ENCODE data around the gene MYL3. TPM values are rescaled to one million over a fixed set of nuclear protein-coding genes. Genes with fewer than 3 reads are reported as not detected.

Gene MYL3
- total RNA-seq, 3 donors from 2014 or later, result 5.9 to 8.5 (median 6.2) TPM

DNA sequence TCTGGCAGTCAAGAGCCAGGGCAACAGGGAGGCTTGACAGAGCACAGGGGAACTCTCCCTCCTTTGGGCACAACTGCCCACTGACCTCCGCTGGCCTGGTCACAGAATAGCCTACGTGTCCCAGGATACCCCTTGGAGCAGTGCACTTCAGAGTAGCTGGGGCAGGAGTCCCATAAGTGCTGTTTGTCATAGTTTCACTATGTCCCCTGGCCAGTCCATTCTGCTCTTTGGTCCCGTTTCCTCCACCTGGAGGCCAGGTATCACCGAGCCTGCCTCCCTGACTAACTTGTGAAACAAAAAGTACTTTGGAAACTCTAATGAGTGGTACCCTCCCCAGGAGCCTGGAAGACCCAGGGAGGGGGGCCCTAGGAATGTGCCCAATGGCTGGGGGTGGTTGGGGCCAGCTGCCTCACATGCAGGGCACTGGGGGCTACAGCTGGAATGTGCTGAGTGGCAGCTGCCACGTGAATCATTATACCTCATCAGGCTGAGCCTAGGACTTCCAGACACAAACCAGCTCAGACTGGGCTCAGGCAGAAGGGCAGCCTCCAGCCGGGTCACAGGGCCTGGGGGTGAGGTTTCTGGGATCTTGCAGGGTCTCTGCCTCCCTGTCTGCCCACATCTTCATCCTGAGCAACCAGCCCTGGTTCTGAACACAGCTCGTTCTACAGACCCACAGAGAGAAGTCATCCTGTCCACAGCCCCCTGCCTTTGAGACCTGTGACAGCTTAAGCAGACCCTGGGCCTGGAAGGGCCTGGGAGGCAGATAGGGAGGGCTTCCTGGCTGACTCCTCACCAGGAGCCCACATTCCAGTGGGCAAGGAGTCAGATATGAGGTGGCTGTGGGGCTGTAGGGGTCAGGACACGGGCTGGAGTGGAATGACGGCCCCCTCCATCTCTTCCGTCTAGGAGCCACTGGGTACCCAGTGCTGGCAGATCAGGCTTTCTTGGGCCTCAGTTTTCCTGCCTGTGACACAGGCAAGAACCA, 13.4 kb upstream of the MYL3 start:
- Histone ChIP-seq H3K4me3 (no peak overlapping the region), H3K4me1 (no peaks in the 10 kb centered on the region), H3K36me3 (no peaks in the 10 kb centered on the region), H3K27ac (no peak overlapping the region), H3K27me3 (peaks cover 0 to 3% of the 10 kb centered on the region in 2 donors), H3K9me3 (no peaks in the 10 kb centered on the region)
- intact Hi-C loops (cut with DNase I; ENCODE audit: low total_unique reads), result loop anchor here (10.0 kb wide), 1 partner anchor 792 kb away; no protein-coding TSS in a partner anchor
- TF ChIP-seq POLR2AphosphoS5 (IDR thresholded peaks at IDR 0.05) (no peak), POLR2A (IDR thresholded peaks at IDR 0.05) (no peak)
- no peak for DNase-seq (ENCODE audit: low spot score in 2 of 2)

DNA sequence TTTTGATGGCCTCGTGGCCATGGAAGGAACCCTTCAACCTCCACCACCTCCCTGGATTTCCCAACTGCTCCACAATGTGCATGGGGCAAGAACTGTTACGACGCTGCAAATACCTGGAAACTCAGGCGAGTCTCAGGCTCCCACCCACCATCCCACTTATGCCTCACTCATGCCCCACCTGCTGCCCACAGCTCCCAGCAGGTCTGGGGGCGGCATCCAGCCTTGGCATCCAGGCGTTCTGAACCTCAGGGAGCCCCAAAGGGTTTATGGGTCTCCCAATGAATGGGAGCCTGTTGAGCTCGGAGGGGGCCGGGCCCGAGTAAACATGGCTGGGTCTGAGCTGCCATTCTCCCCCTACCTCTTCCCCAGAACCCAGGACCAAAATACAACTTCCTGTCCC, 12.3 kb upstream of the MYL3 start:
- Histone ChIP-seq H3K27me3 (no peaks in the 10 kb centered on the region), H3K27ac (no peak overlapping the region), H3K4me3 (no peak overlapping the region), H3K36me3 (no peaks in the 10 kb centered on the region), H3K9me3 (no peaks in the 10 kb centered on the region), H3K4me1 (no peaks in the 10 kb centered on the region)
- DNase-seq (ENCODE audit: low spot score in 2 of 2), result no peak
- TF ChIP-seq, protein P1, sequence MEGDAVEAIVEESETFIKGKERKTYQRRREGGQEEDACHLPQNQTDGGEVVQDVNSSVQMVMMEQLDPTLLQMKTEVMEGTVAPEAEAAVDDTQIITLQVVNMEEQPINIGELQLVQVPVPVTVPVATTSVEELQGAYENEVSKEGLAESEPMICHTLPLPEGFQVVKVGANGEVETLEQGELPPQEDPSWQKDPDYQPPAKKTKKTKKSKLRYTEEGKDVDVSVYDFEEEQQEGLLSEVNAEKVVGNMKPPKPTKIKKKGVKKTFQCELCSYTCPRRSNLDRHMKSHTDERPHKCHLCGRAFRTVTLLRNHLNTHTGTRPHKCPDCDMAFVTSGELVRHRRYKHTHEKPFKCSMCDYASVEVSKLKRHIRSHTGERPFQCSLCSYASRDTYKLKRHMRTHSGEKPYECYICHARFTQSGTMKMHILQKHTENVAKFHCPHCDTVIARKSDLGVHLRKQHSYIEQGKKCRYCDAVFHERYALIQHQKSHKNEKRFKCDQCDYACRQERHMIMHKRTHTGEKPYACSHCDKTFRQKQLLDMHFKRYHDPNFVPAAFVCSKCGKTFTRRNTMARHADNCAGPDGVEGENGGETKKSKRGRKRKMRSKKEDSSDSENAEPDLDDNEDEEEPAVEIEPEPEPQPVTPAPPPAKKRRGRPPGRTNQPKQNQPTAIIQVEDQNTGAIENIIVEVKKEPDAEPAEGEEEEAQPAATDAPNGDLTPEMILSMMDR (IDR thresholded peaks at IDR 0.05), result no peak
- TF ChIP-seq POLR2A (IDR thresholded peaks at IDR 0.05), result no peak
- no peak for TF ChIP-seq POLR2AphosphoS5 (IDR thresholded peaks at IDR 0.05)
- intact Hi-C loops (cut with DNase I; ENCODE audit: low total_unique reads), result loop anchor here (10.0 kb wide), 1 partner anchor 791 kb away; no protein-coding TSS in a partner anchor

DNA sequence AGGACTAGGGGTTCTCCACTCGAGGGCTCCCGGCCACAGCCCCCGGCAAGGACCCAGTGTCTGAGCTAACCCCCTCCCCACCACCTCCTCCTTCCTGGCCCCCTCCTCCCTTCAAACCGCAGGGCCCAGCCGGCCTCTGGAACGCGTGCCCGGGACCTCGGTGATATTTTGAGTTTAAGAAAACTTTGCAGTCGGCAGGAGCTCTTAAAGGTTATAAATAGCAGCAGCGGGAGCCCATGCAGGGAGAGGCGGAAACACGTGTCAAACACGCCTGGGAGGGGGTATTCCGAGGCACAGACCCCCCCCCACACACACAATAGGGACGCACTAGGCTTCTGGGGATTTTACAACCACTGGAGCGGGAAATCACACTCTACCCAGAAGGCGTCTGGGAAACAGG, 11.2 kb upstream of the MYL3 start:
- Histone ChIP-seq H3K4me3 (no peak overlapping the region), H3K36me3 (no peaks in the 10 kb centered on the region), H3K27ac (peak overlapping the region in 1 of 2 donors; percentile 48), H3K27me3 (no peaks in the 10 kb centered on the region), H3K4me1 (no peaks in the 10 kb centered on the region), H3K9me3 (no peaks in the 10 kb centered on the region)
- intact Hi-C loops (cut with DNase I; ENCODE audit: low total_unique reads), result loop anchor here (10.0 kb wide), 1 partner anchor 790 kb away; no protein-coding TSS in a partner anchor
- no peak for DNase-seq (ENCODE audit: low spot score in 2 of 2)
- no peak for TF ChIP-seq POLR2AphosphoS5 (IDR thresholded peaks at IDR 0.05)
- no peak for TF ChIP-seq POLR2A (IDR thresholded peaks at IDR 0.05)
- TF ChIP-seq, protein P1 (IDR thresholded peaks at IDR 0.05), result no peak

DNA sequence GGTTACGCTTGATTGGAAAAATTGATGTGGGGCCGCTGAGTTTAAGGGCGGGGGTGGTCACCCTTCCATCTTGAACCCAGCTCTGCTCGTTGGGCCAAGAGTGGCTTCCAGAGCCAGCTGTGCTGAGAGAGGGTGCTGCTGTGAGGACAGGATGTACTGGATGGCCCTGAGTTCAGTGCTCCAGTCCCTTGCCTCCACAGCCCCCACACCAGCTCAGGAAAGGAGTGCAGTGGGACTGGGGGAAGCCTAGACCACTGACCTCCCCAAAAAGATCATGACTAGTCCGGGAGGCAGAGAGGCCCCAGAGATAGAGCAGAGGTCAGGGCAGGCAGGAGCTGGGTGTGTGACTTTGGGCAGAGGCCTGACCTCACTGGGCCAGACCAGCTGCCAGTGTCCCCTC, 10.3 kb upstream of the MYL3 start:
- Histone ChIP-seq H3K27ac (no peak overlapping the region), H3K36me3 (no peaks in the 10 kb centered on the region), H3K4me1 (peaks cover under 1 to 2% of the 10 kb centered on the region in 2 donors), H3K9me3 (no peaks in the 10 kb centered on the region), H3K27me3 (no peaks in the 10 kb centered on the region), H3K4me3 (no peak overlapping the region)
- intact Hi-C loops (cut with DNase I; ENCODE audit: low total_unique reads), result loop anchor here (10.0 kb wide), 1 partner anchor 789 kb away; no protein-coding TSS in a partner anchor
- TF ChIP-seq POLR2A (IDR thresholded peaks at IDR 0.05) (no peak), POLR2AphosphoS5 (IDR thresholded peaks at IDR 0.05) (no peak)
- TF ChIP-seq, protein P1 (IDR thresholded peaks at IDR 0.05), result no peak
- DNase-seq (ENCODE audit: low spot score in 2 of 2), result no peak

DNA sequence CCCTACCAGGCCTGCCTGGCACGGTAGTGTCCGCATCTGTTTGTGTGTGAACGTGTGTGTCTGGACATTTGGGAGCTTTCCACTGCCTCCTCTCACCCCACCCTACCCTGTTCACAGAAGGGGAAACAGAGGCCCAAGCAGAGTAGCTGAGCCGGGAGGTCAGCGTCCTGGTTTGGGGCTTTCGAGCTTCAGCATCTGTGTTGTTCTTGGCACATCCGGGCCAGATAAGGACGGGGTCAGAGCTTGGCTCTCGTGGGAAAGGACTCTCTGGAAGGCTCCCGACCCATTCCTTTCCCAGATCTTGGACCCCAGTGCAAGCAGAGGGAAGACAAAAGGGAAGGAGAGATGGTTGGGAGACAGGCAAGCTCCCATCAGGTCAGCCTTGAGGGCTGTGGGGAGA, 8.0 kb upstream of the MYL3 start:
- no peak for DNase-seq (ENCODE audit: low spot score in 2 of 2)
- no peak overlapping the region for H3K4me3 ChIP-seq
- H3K27ac ChIP-seq, result no peak overlapping the region
- no peaks in the 10 kb centered on the region for H3K9me3 ChIP-seq
- intact Hi-C loops (cut with DNase I; ENCODE audit: low total_unique reads), result loop anchor here (10.0 kb wide), 1 partner anchor 786 kb away; no protein-coding TSS in a partner anchor
- H3K36me3 ChIP-seq, result no peaks in the 10 kb centered on the region
- no peaks in the 10 kb centered on the region for H3K27me3 ChIP-seq
- TF ChIP-seq POLR2AphosphoS5 (IDR thresholded peaks at IDR 0.05) (no peak), POLR2A (IDR thresholded peaks at IDR 0.05) (no peak)
- TF ChIP-seq, protein P1 (IDR thresholded peaks at IDR 0.05), result no peak
- peaks cover 2 to 21% of the 10 kb centered on the region in 2 donors for H3K4me1 ChIP-seq

Data from breast epithelium (tissue), 4 donors.